ENCODE measurements around the gene GRB2.
"Not testable (repeated sequence)": the region's sequence is repeated elsewhere in the genome, so short reads cannot be mapped to it uniquely, and the experiment has no call there.

GRB2 gene

GRCh38 chr17:75405365-75406221 is at the start of gene GRB2:
GRB2 (minus strand) TSS chr17:75405678; CDS start chr17:75393628, 12,050 bp downstream.
- no peak for DNase-seq (ENCODE audit: low read depth)

- DNase-seq (ENCODE audit: low read depth) = not testable (repeated sequence)
Measured at GRCh38 chr17:75454672-75455071, 49.2 kb upstream of the GRB2 start.

- no peak for DNase-seq (ENCODE audit: low read depth)
Measured at GRCh38 chr17:75454193-75454592, 48.7 kb upstream of the GRB2 start.

- DNase-seq (ENCODE audit: low read depth) = no peak
Measured at GRCh38 chr17:75450270-75450669, 44.8 kb upstream of the GRB2 start.

- DNase-seq (ENCODE audit: low read depth) = no peak
Measured at GRCh38 chr17:75447951-75448856, 42.7 kb upstream of the GRB2 start.

- not testable (repeated sequence) for DNase-seq (ENCODE audit: low read depth)
Measured at GRCh38 chr17:75445896-75446295, 40.4 kb upstream of the GRB2 start.

GRCh38 chr17:75445296-75445695 is 39.8 kb upstream of the GRB2 start:
- no peak for DNase-seq (ENCODE audit: low read depth)

- DNase-seq (ENCODE audit: low read depth) = no peak
Measured at GRCh38 chr17:75442168-75443103, 37.0 kb upstream of the GRB2 start.

- DNase-seq (ENCODE audit: low read depth) = no peak
Measured at GRCh38 chr17:75440738-75441448, 35.4 kb upstream of the GRB2 start.

GRCh38 chr17:75439287-75439686 is 33.8 kb upstream of the GRB2 start:
- DNase-seq (ENCODE audit: low read depth) = no peak

GRCh38 chr17:75437404-75437803 is 31.9 kb upstream of the GRB2 start:
- DNase-seq (ENCODE audit: low read depth) = not testable (repeated sequence)

GRCh38 chr17:75434433-75434832 is 29.0 kb upstream of the GRB2 start:
- not testable (repeated sequence) for DNase-seq (ENCODE audit: low read depth)

GRCh38 chr17:75433218-75433783 is 27.8 kb upstream of the GRB2 start:
- DNase-seq (ENCODE audit: low read depth) = no peak

- no peak for DNase-seq (ENCODE audit: low read depth)
Measured at GRCh38 chr17:75430159-75430974, 24.9 kb upstream of the GRB2 start.

- DNase-seq (ENCODE audit: low read depth) = no peak
Measured at GRCh38 chr17:75428543-75429469, 23.3 kb upstream of the GRB2 start.

- DNase-seq (ENCODE audit: low read depth) = no peak
Measured at GRCh38 chr17:75418531-75418930, 13.1 kb upstream of the GRB2 start.

GRCh38 chr17:75417054-75417580 is 11.6 kb upstream of the GRB2 start:
- DNase-seq (ENCODE audit: low read depth) = no peak

GRCh38 chr17:75416006-75416405 is 10.5 kb upstream of the GRB2 start:
- no peak for DNase-seq (ENCODE audit: low read depth)

All from HS-27A (cell line).